Measurements from ENCODE around the gene SUGP1.

SUGP1 gene

DNA sequence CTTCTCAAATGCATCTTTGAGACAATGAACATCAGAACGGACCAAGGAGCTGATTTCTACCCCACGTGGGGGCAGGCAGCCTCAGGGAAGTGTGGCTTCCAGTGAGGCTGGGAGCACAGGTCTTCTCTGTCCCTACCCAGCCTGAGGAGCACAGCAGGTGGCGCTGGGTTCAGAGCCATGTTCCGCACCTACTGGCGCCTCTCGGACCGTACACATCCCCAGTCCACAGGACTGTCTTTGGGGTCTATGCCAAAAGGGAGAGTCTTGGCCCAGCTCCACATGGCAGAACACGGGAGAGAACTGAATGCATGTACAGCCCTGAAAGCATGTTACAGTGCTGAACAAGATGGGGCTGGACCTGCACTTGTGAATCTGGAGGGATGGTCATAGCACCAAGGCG is 22.6 kb downstream of the SUGP1 start:
- TF ChIP-seq FOXP2 (optimal IDR thresholded peaks at IDR 0.05; ENCODE audit: borderline replicate concordance, extremely low read depth, extremely low read length, insufficient read depth) (no peak), SIN3A (IDR thresholded peaks at IDR 0.05; ENCODE audit: borderline replicate concordance, insufficient read depth, low read length) (no peak), TAF1 (IDR thresholded peaks at IDR 0.05; ENCODE audit: borderline replicate concordance, insufficient read depth, low read length) (no peak), POLR2AphosphoS5 (IDR thresholded peaks at IDR 0.05; ENCODE audit: low read depth, low read length) (no peak)
- TF ChIP-seq, protein P1, sequence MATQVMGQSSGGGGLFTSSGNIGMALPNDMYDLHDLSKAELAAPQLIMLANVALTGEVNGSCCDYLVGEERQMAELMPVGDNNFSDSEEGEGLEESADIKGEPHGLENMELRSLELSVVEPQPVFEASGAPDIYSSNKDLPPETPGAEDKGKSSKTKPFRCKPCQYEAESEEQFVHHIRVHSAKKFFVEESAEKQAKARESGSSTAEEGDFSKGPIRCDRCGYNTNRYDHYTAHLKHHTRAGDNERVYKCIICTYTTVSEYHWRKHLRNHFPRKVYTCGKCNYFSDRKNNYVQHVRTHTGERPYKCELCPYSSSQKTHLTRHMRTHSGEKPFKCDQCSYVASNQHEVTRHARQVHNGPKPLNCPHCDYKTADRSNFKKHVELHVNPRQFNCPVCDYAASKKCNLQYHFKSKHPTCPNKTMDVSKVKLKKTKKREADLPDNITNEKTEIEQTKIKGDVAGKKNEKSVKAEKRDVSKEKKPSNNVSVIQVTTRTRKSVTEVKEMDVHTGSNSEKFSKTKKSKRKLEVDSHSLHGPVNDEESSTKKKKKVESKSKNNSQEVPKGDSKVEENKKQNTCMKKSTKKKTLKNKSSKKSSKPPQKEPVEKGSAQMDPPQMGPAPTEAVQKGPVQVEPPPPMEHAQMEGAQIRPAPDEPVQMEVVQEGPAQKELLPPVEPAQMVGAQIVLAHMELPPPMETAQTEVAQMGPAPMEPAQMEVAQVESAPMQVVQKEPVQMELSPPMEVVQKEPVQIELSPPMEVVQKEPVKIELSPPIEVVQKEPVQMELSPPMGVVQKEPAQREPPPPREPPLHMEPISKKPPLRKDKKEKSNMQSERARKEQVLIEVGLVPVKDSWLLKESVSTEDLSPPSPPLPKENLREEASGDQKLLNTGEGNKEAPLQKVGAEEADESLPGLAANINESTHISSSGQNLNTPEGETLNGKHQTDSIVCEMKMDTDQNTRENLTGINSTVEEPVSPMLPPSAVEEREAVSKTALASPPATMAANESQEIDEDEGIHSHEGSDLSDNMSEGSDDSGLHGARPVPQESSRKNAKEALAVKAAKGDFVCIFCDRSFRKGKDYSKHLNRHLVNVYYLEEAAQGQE (IDR thresholded peaks at IDR 0.05; ENCODE audit: insufficient read depth in 1 of 2, low read depth in 2 of 2, low read length in 2 of 2), result no peak

DNA sequence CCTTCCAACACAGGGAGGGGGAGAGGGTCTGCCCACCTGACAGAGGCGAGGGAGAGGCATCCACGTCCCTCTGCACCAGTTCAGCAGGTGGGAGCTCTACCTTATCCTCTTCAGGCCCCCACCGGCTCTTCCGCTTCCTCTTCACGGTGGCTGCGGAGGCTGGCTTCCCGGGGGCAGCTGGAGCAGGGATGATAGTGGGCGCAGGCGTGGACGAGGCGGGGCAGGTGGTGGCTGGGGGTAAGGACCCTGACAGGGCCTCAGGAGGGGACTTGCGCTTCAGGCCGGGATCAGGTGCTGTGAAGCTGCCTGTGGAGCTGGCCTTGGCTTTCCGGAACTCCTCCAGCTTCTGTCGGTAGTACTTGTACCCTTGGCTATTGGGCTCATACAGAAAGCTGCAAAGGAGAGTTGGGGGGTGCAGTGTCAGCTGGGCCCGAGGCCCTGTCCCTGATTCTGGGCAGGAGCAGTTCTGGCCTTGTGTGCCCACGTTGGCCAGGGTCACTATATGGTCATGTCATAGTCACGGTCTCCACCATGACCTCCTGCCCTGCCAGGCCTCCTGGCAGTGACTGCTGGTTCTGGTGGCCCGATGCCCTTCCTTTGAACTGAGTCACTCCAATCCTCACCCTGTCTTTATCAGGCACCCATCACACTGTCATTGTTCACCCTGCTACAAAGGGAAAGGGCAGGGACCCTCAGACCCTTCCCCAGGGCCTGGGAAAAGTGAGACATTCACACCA is 23.2 kb downstream of the SUGP1 start:
- TF ChIP-seq FOXP2 (optimal IDR thresholded peaks at IDR 0.05; ENCODE audit: borderline replicate concordance, extremely low read depth, extremely low read length, insufficient read depth) (no peak), TAF1 (IDR thresholded peaks at IDR 0.05; ENCODE audit: borderline replicate concordance, insufficient read depth, low read length) (no peak), POLR2AphosphoS5 (IDR thresholded peaks at IDR 0.05; ENCODE audit: low read depth, low read length) (no peak), SIN3A (IDR thresholded peaks at IDR 0.05; ENCODE audit: borderline replicate concordance, insufficient read depth, low read length) (no peak)
- TF ChIP-seq, protein P1 (IDR thresholded peaks at IDR 0.05; ENCODE audit: insufficient read depth in 1 of 2, low read depth in 2 of 2, low read length in 2 of 2), result no peak

- TF ChIP-seq POLR2AphosphoS5 (IDR thresholded peaks at IDR 0.05; ENCODE audit: low read depth, low read length) (no peak), FOXP2 (optimal IDR thresholded peaks at IDR 0.05; ENCODE audit: borderline replicate concordance, extremely low read depth, extremely low read length, insufficient read depth) (no peak), SIN3A (IDR thresholded peaks at IDR 0.05; ENCODE audit: borderline replicate concordance, insufficient read depth, low read length) (no peak), TAF1 (IDR thresholded peaks at IDR 0.05; ENCODE audit: borderline replicate concordance, insufficient read depth, low read length) (no peak)
- TF ChIP-seq, protein P1 (IDR thresholded peaks at IDR 0.05; ENCODE audit: insufficient read depth in 1 of 2, low read depth in 2 of 2, low read length in 2 of 2), result no peak
These were observed 25.4 kb downstream of the SUGP1 start for GRCh38 chr19:19294914-19295313.

- TF ChIP-seq, protein P1 (IDR thresholded peaks at IDR 0.05; ENCODE audit: insufficient read depth in 1 of 2, low read depth in 2 of 2, low read length in 2 of 2), result no peak
- TF ChIP-seq TAF1 (IDR thresholded peaks at IDR 0.05; ENCODE audit: borderline replicate concordance, insufficient read depth, low read length) (no peak), SIN3A (IDR thresholded peaks at IDR 0.05; ENCODE audit: borderline replicate concordance, insufficient read depth, low read length) (no peak), POLR2AphosphoS5 (IDR thresholded peaks at IDR 0.05; ENCODE audit: low read depth, low read length) (no peak), FOXP2 (optimal IDR thresholded peaks at IDR 0.05; ENCODE audit: borderline replicate concordance, extremely low read depth, extremely low read length, insufficient read depth) (no peak)
These were observed 27.7 kb downstream of the SUGP1 start for GRCh38 chr19:19292607-19293006.
